Esophagus squamous epithelium (tissue), 4 donors: Measurements from ENCODE around the gene MRPL55.

ENCODE experiments used
- CTCF ChIP-seq, 6 experiments: fragments of 450-650 bp in 4 of 6; fragments of 200-600 bp in 2 of 6; sonication (generic) in 2 of 6; IDR thresholded peaks; one replicate each; pipeline ENCODE4 v1.5.1; 2016 to 2019; ENCODE audit warnings: antibody characterized with exemption in 6 of 6, mild to moderate bottlenecking in 4 of 6, moderate library complexity in 4 of 6
- POLR2A ChIP-seq, 4 donors: fragments of 450-650 bp; IDR thresholded peaks; one replicate each; pipeline ENCODE4 v1.6.1; 2017; ENCODE audit warnings: antibody characterized with exemption in 4 of 4, mild to moderate bottlenecking in 4 of 4, moderate library complexity in 3 of 4

GRCh38 chr1:228152097-228152917 is 43.2 kb upstream of the MRPL55 start:
- TF ChIP-seq CTCF (IDR thresholded peaks at IDR 0.05) (no peak), POLR2A (IDR thresholded peaks at IDR 0.05) (no peak)
